ENCODE data around the gene IKZF4.

Gene IKZF4

GRCh38 chr12:56084958-56085543 lies 64.2 kb downstream of the IKZF4 start:
- peak in 1 of 5 donors; percentile 39 for DNase-seq

DNA sequence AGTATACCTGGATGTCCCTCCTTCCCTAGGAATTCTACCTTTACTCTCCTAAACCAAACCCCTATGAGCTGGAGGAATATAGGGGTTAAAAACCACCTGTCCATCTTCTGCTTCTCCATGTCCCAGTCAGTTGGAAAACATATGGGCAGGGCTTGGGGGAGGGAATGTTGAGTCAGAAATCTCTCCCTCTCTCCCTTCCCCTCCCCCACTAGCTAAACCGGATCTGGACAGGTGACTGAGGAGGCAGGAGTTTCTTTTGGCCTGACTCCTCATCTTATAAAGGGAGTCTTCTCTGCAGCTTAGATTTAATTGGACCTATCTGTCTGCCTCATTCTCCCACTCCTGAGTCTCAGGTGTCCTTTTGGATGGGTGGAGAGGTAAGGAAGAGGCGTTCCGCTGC lies 65.3 kb downstream of the IKZF4 start:
- no peak for DNase-seq

DNA sequence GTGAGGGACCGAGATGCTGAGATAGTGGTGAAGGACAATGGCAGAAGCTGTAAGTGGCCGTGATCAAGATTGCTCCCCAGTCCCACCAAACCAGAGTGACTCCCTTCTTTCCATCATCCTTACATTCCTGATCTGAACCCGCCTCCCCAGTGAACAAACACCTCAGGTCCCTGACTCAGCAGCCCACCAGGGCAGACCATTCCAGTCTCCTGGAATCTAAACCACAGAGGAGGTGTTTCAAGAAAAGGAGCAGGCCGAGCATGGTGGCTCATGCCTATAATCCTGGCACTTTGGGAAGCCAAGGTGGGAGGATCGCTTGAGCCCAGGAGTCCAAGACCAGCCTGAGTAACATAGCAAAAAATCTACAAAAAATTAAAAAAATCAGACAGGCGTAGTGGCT lies 65.8 kb downstream of the IKZF4 start:
- no peak for DNase-seq

DNA sequence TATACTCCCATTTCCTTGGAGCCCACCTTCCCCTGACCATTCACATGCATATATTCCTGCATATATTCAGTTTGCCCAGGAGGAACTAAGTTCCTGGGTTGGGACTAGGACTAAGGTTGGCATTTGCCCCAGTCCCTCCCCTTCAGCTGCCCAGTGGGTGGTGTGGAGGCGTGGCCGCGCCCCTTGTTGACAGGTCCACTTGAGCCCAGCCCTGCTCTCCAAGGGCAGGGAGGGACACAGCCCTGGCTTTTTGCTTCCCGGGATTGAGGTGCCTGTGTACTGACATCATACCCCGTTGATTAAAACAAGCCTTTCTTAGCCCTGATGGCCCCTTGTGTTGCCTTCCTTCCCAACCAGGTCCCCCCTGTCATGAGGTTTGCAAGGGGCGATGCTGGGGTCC lies 66.4 kb downstream of the IKZF4 start:
- DNase-seq, result no peak

Data from T-helper 1 cell (primary cell).